Neural progenitor cell (in vitro differentiated cells): ENCODE measurements around the gene BTRC. TPM values are rescaled to one million over a fixed set of nuclear protein-coding genes. Genes with fewer than 3 reads are reported as not detected.
"Not testable (repeated sequence)": the region's sequence is repeated elsewhere in the genome, so short reads cannot be mapped to it uniquely, and the experiment has no call there.

ENCODE experiments used
- DNase-seq: peaks from one replicate; pipeline ENCODE4 v3.0.0-alpha.2; 2016; ENCODE audit warnings: low spot score
- H2AFZ ChIP-seq: fragments of 200-600 bp; sonication (generic); replicated peaks from 2 replicates; pipeline ENCODE4 v1.6.1; 2016; ENCODE audit warnings: antibody characterized with exemption
- H3F3A ChIP-seq: fragments of 200-600 bp; sonication (generic); 2 replicates; pipeline ENCODE4 v1.6.1; 2016; ENCODE audit warnings: antibody characterized with exemption, low read depth
- H3K27ac ChIP-seq: fragments of 200-600 bp; sonication (generic); 2 replicates; pipeline ENCODE4 v1.5.1; 2016; ENCODE audit warnings: mild to moderate bottlenecking
- H3K27me3 ChIP-seq: fragments of 200-600 bp; sonication (generic); 2 replicates; pipeline ENCODE4 v1.6.1; 2016; ENCODE audit warnings: mild to moderate bottlenecking, moderate library complexity
- H3K36me3 ChIP-seq: fragments of 200-600 bp; sonication (generic); 2 replicates; pipeline ENCODE4 v1.5.1; 2016
- H3K4me1 ChIP-seq: fragments of 200-600 bp; sonication (generic); 2 replicates; pipeline ENCODE4 v1.6.1; 2016; ENCODE audit warnings: mixed run types
- H3K4me2 ChIP-seq: fragments of 200-600 bp; sonication (generic); 2 replicates; pipeline ENCODE4 v1.6.1; 2016
- H3K4me3 ChIP-seq: fragments of 200-600 bp; sonication (generic); 2 replicates; pipeline ENCODE4 v1.5.1; 2016
- H3K79me2 ChIP-seq: fragments of 200-600 bp; sonication (generic); 2 replicates; pipeline ENCODE4 v1.6.1; 2016; ENCODE audit warnings: low read depth
- H3K9ac ChIP-seq: fragments of 200-600 bp; sonication (generic); 2 replicates; pipeline ENCODE4 v1.6.1; 2016
- H3K9me3 ChIP-seq: fragments of 200-600 bp; sonication (generic); 2 replicates; pipeline ENCODE4 v1.5.1; 2016; ENCODE audit warnings: low read depth
- H4K20me1 ChIP-seq: fragments of 200-600 bp; sonication (generic); 2 replicates; pipeline ENCODE4 v1.6.1; 2016; ENCODE audit warnings: low read depth
- H3K27ac Mint-ChIP-seq: 3 replicates; pipeline ENCODE4 v1.8.0; 2021; ENCODE audit warnings: mixed read lengths
- H3K27me3 Mint-ChIP-seq: 2 replicates; pipeline ENCODE4 v1.8.0; 2022; ENCODE audit warnings: low read depth, mild to moderate bottlenecking, inconsistent platforms, moderate library complexity, mixed read lengths; ENCODE audit not compliant: insufficient read depth
- H3K36me3 Mint-ChIP-seq: 3 replicates; pipeline ENCODE4 v1.8.0; 2021; ENCODE audit warnings: mixed read lengths
- H3K4me1 Mint-ChIP-seq: 3 replicates; pipeline ENCODE4 v1.8.0; 2021; ENCODE audit warnings: mixed read lengths
- H3K4me3 Mint-ChIP-seq: 3 replicates; pipeline ENCODE4 v1.8.0; 2021; ENCODE audit warnings: mild to moderate bottlenecking, moderate library complexity, mixed read lengths
- H3K9me3 Mint-ChIP-seq: 3 replicates; pipeline ENCODE4 v1.8.0; 2020; ENCODE audit warnings: mixed read lengths
- EZH2 ChIP-seq: fragments of 200-600 bp; sonication (generic); IDR thresholded peaks from 2 replicates; pipeline ENCODE4 v1.6.1; 2017; ENCODE audit warnings: antibody characterized with exemption, mild to moderate bottlenecking, moderate library complexity
- EZH2phosphoT487 ChIP-seq: fragments of 200-600 bp; sonication (generic); IDR thresholded peaks from 2 replicates; pipeline ENCODE4 v1.6.1; 2017; ENCODE audit warnings: antibody characterized with exemption
- total RNA-seq: library from RNA; depleted of rRNA; stranded (reverse); fragments of >200 nt; gene quantifications from 2 replicates; pipeline ENCODE4 v1.2.3, GENCODE V29; 2015; ENCODE audit warnings: low replicate concordance
- TF ChIP-seq, protein P1 (sequence below): fragments of 200-600 bp; sonication (generic); IDR thresholded peaks from 2 replicates; pipeline ENCODE4 v1.5.1; 2017; ENCODE audit warnings: antibody characterized with exemption, mild to moderate bottlenecking

Gene BTRC
- total RNA-seq, 1 donor from 2014 or later: 25.4 TPM

DNA sequence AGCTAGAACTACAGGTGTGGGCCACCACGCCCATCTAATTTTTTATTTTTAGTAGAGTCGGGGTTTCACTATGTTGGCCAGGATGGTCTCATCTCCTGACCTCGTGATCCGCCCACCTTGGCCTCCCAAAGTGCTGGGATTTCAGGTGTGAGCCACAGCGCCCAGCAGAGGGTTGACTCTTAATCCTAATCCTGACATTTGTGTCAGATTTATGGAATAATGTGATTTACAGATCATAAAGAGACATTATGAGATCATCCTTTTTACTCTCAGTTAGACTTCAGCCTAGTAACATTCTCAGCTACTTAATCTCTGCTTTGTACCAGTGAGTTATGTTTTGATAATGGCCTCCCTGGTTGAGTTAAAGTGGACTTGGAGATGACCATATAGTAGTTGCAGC, 2.2 kb downstream of the BTRC start:
- H3K4me1 Mint-ChIP-seq: peaks cover 27% of the 10 kb centered on the region

DNA sequence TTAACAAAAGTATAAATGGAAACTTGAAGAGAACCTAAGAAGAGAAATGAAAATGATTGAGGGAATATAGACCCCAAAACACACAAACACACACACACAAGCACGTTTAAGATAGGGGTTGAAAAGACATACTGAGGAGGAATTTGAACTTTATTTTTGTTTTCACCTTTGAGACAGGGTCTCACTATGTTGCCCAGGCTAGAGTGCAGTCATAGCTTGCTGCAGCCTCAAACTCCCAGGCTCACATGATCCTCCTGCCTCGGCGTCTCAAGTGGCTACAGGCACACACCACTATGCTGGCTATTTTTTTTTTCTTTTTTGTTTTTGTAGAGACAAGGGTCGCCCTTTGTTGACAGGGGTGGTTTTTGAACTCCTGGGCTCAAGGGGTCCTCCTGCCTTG, 4.0 kb downstream of the BTRC start:
- Histone ChIP-seq H4K20me1 (peaks cover 7% of the 10 kb centered on the region), H3K4me1 (peaks cover 12% of the 10 kb centered on the region), H3K4me3 (no peak overlapping the region), H3F3A (peaks cover 20% of the 10 kb centered on the region), H3K4me2 (no peak overlapping the region), H2AFZ (no peak overlapping the region), H3K79me2 (peaks cover 78% of the 10 kb centered on the region), H3K36me3 (no peaks in the 10 kb centered on the region), H3K27me3 (no peaks in the 10 kb centered on the region), H3K27ac (no peak overlapping the region), H3K9ac (no peak overlapping the region), H3K9me3 (no peaks in the 10 kb centered on the region)
- Mint-ChIP-seq H3K27me3 (no peaks in the 10 kb centered on the region), H3K27ac (no peak overlapping the region), H3K36me3 (peaks cover 7% of the 10 kb centered on the region), H3K4me3 (no peak overlapping the region), H3K9me3 (no peaks in the 10 kb centered on the region), H3K4me1 (peaks cover 22% of the 10 kb centered on the region)
- no peak for DNase-seq
- TF ChIP-seq EZH2: no peak
- TF ChIP-seq, protein P1, sequence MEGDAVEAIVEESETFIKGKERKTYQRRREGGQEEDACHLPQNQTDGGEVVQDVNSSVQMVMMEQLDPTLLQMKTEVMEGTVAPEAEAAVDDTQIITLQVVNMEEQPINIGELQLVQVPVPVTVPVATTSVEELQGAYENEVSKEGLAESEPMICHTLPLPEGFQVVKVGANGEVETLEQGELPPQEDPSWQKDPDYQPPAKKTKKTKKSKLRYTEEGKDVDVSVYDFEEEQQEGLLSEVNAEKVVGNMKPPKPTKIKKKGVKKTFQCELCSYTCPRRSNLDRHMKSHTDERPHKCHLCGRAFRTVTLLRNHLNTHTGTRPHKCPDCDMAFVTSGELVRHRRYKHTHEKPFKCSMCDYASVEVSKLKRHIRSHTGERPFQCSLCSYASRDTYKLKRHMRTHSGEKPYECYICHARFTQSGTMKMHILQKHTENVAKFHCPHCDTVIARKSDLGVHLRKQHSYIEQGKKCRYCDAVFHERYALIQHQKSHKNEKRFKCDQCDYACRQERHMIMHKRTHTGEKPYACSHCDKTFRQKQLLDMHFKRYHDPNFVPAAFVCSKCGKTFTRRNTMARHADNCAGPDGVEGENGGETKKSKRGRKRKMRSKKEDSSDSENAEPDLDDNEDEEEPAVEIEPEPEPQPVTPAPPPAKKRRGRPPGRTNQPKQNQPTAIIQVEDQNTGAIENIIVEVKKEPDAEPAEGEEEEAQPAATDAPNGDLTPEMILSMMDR: no peak
- no peak for TF ChIP-seq EZH2phosphoT487

More for the DNA sequence above, 2.2 kb downstream of the BTRC start:
- Histone ChIP-seq H3K4me3 (no peak overlapping the region), H3K36me3 (no peaks in the 10 kb centered on the region), H3F3A (peaks cover 20% of the 10 kb centered on the region), H3K9me3 (no peaks in the 10 kb centered on the region), H2AFZ (no peak overlapping the region), H3K4me2 (no peak overlapping the region), H3K27ac (no peak overlapping the region), H3K4me1 (peaks cover 12% of the 10 kb centered on the region), H3K9ac (no peak overlapping the region), H3K79me2 (peaks cover 64% of the 10 kb centered on the region), H4K20me1 (peaks cover 7% of the 10 kb centered on the region), H3K27me3 (no peaks in the 10 kb centered on the region)
- peak overlapping the region; percentile 65 for H3K4me3 Mint-ChIP-seq
- no peak for DNase-seq
- no peaks in the 10 kb centered on the region for H3K9me3 Mint-ChIP-seq
- no peak overlapping the region for H3K27ac Mint-ChIP-seq
- H3K36me3 Mint-ChIP-seq: peaks cover 7% of the 10 kb centered on the region
- TF ChIP-seq EZH2phosphoT487 (no peak), EZH2 (no peak)
- TF ChIP-seq, protein P1: no peak
- peaks cover 3% of the 10 kb centered on the region for H3K27me3 Mint-ChIP-seq

DNA sequence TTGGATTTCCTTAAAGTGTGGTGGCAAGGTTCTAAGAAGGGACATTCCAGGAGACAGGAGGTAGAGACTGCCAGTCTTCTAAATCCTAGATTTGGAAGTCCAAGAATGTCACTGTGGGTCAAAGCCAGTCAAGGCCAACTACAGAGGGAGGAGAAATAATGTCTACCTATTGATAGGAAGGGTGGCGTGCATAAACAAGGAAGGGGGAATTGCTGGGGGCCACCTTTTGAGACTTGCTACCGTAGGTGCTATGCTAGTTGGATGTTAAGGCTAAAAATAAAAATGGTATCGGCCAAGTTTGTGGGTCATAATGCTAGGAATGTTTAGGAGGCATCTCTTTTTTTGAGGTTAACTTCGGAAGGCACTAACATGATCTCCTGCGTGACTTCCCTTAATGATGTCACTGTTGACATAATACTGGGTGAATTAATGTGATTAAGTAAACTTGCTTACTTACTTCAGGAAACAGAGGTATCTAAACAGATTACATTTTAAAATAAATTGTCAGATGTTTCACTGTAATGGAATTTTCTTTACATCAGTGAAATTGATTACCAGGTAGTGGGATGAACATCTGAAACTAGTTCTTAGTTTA, 4.8 kb downstream of the BTRC start:
- Mint-ChIP-seq H3K27me3 (no peaks in the 10 kb centered on the region), H3K36me3 (peaks cover 7% of the 10 kb centered on the region), H3K27ac (no peak overlapping the region), H3K4me3 (no peak overlapping the region), H3K9me3 (no peaks in the 10 kb centered on the region), H3K4me1 (peaks cover 17% of the 10 kb centered on the region)
- Histone ChIP-seq H2AFZ (no peak overlapping the region), H3K9me3 (no peaks in the 10 kb centered on the region), H3K4me2 (no peak overlapping the region), H4K20me1 (peaks cover 7% of the 10 kb centered on the region), H3K36me3 (no peaks in the 10 kb centered on the region), H3K4me1 (peaks cover 9% of the 10 kb centered on the region), H3K79me2 (peaks cover 86% of the 10 kb centered on the region), H3K4me3 (no peak overlapping the region), H3K27me3 (no peaks in the 10 kb centered on the region), H3F3A (peaks cover 20% of the 10 kb centered on the region), H3K9ac (no peak overlapping the region), H3K27ac (no peak overlapping the region)
- TF ChIP-seq, protein P1: no peak
- no peak for TF ChIP-seq EZH2
- no peak for TF ChIP-seq EZH2phosphoT487
- DNase-seq: no peak

DNA sequence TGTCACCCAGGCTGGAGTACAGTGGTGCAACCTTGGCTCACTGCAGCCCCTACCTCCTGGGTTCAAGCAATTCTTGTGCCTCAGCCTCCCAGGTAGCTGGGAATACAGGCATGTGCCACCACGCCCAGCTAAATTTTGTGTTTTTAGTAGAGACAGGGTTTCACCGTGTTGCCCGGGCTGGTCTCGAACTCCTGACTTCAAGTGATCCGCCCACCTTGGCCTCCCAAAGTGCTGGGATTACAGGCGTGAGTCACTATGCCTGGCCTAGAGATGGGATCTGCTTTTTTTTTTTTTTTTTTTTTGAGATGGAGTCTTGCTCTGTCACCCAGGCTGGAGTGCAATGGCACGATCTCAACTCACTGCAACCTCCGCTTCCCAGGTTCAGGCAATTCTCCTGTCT, 6.1 kb downstream of the BTRC start:
- H3K27me3 ChIP-seq, DNase-seq, H3F3A ChIP-seq, H3K27ac Mint-ChIP-seq, H3K27me3 Mint-ChIP-seq, H2AFZ ChIP-seq, H3K9me3 Mint-ChIP-seq, H3K27ac ChIP-seq, H3K9ac ChIP-seq, H3K4me2 ChIP-seq, H3K9me3 ChIP-seq, H3K36me3 ChIP-seq, H3K4me3 ChIP-seq, H3K36me3 Mint-ChIP-seq, H3K4me1 ChIP-seq, H4K20me1 ChIP-seq, H3K4me3 Mint-ChIP-seq: not testable (repeated sequence)
- H3K79me2 ChIP-seq: peaks cover 83% of the 10 kb centered on the region
- H3K4me1 Mint-ChIP-seq: peaks cover 12% of the 10 kb centered on the region

DNA sequence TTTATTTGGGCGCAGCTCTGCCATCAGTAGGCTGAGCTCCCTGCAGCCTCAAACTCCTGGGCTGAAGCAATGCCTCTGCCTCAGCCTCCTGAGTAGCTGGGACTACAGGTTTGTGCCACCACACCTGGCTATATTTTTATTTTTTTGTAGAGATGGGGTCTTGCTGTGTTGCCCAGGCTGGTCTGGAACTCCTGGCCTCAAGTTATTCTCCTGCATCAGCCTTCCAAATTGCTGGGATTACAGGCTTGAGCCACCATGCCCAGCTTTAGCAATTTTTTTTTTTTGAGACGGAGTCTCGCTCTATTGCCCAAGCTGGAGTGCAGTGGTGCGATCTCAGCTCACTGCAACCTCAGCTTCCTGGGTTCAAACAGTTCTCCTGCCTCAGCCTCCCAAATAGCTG, 6.9 kb downstream of the BTRC start:
- not testable (repeated sequence) for H3K36me3 Mint-ChIP-seq, H3K4me1 ChIP-seq, H3K4me3 ChIP-seq, H3K36me3 ChIP-seq, H2AFZ ChIP-seq, H3K9me3 Mint-ChIP-seq, H3K4me1 Mint-ChIP-seq, H3K4me3 Mint-ChIP-seq, H3K9ac ChIP-seq, H3K9me3 ChIP-seq, H3K27ac Mint-ChIP-seq, H3K4me2 ChIP-seq, DNase-seq, H3K27ac ChIP-seq, H3F3A ChIP-seq, H3K27me3 ChIP-seq, H4K20me1 ChIP-seq, H3K27me3 Mint-ChIP-seq
- H3K79me2 ChIP-seq: peaks cover 75% of the 10 kb centered on the region
